Keratinocyte (primary cell): Measurements from ENCODE around the gene AFTPH. TPM values are rescaled to one million over a fixed set of nuclear protein-coding genes. Genes with fewer than 3 reads are reported as not detected.

Experiments used
- DNase-seq: peaks from one replicate; pipeline ENCODE4 v3.0.0-alpha.2; 2011; ENCODE audit warnings: low read depth, missing footprints, low spot score
- FAIRE-seq: peaks from 2 replicates; lab custom pipeline; 2011; peaks lifted over from hg19 to GRCh38; lab: Jason Lieb, UNC
- H2AFZ ChIP-seq: 2 replicates; pipeline ENCODE4 v1.6.0; 2012; ENCODE audit warnings: low read length, control low read depth, inconsistent platforms; ENCODE audit not compliant: control insufficient read depth
- H3K27ac ChIP-seq: 2 replicates; pipeline ENCODE4 v1.5.1; 2011; ENCODE audit warnings: low read length; ENCODE audit not compliant: control insufficient read depth, insufficient read depth
- H3K27me3 ChIP-seq: 3 replicates; pipeline ENCODE4 v1.6.0; 2011; ENCODE audit warnings: low read length; ENCODE audit not compliant: control insufficient read depth, insufficient read depth; ENCODE audit errors: extremely low read depth
- H3K36me3 ChIP-seq, 2 experiments: 2 replicates in 1 of 2; 3 replicates in 1 of 2; pipeline ENCODE4 v1.5.1; 2011; ENCODE audit warnings: low read length in 2 of 2, mild to moderate bottlenecking in 1 of 2; ENCODE audit not compliant: control insufficient read depth in 2 of 2, insufficient read depth in 2 of 2; ENCODE audit errors: extremely low read depth in 1 of 2
- H3K4me1 ChIP-seq: 3 replicates; pipeline ENCODE4 v1.5.1; 2011; ENCODE audit warnings: low read length; ENCODE audit not compliant: control insufficient read depth, insufficient read depth; ENCODE audit errors: extremely low read depth
- H3K4me2 ChIP-seq: 3 replicates; pipeline ENCODE4 v1.6.0; 2011; ENCODE audit warnings: low read depth, low read length; ENCODE audit not compliant: control insufficient read depth, insufficient read depth; ENCODE audit errors: extremely low read depth
- H3K4me3 ChIP-seq, 3 experiments: fragments of 200-600 bp in 1 of 3; sonication (generic) in 1 of 3; 2 replicates in 2 of 3; 3 replicates in 1 of 3; pipeline ENCODE4 v1.5.1; 2011 to 2016; ENCODE audit warnings: low read length in 3 of 3, mild to moderate bottlenecking in 3 of 3, control low read depth in 2 of 3, inconsistent platforms in 1 of 3, low read depth in 1 of 3, mixed read lengths in 1 of 3, mixed run types in 1 of 3, moderate library complexity in 1 of 3; ENCODE audit not compliant: control insufficient read depth in 2 of 3, insufficient read depth in 2 of 3; ENCODE audit errors: extremely low read depth in 1 of 3
- H3K79me2 ChIP-seq: 2 replicates; pipeline ENCODE4 v1.6.0; 2012; ENCODE audit warnings: low read length; ENCODE audit not compliant: control insufficient read depth, insufficient read depth
- H3K9ac ChIP-seq: 3 replicates; pipeline ENCODE4 v1.6.0; 2011; ENCODE audit warnings: low read length; ENCODE audit not compliant: control insufficient read depth, insufficient read depth; ENCODE audit errors: extremely low read depth
- H3K9me1 ChIP-seq: 3 replicates; pipeline ENCODE4 v1.6.0; 2011; ENCODE audit warnings: low read length; ENCODE audit not compliant: control insufficient read depth, insufficient read depth; ENCODE audit errors: extremely low read depth
- H3K9me3 ChIP-seq: 2 replicates; pipeline ENCODE4 v1.5.1; 2012; ENCODE audit warnings: low read depth, low read length; ENCODE audit not compliant: control insufficient read depth
- H4K20me1 ChIP-seq: 3 replicates; pipeline ENCODE4 v1.6.0; 2011; ENCODE audit warnings: low read length; ENCODE audit not compliant: control insufficient read depth, insufficient read depth; ENCODE audit errors: extremely low read depth
- EZH2 ChIP-seq: IDR thresholded peaks from one replicate; pipeline ENCODE4 v1.6.1; 2012; ENCODE audit warnings: inconsistent platforms, mild to moderate bottlenecking, low read length, moderate library complexity
- dilution Hi-C: fragments of 300-500 bp; cut with MboI; formaldehyde crosslinking; loops from one replicate; pipeline ENCODE4 v1.7.0; 2020; ENCODE audit warnings: low sequenced_read_pairs; ENCODE audit not compliant: extremely low pct_ligation_motif_present
- polyA plus RNA-seq, 5 experiments: library from polyadenylated mRNA; depleted of rRNA in 3 of 5; stranded (reverse) in 3 of 5; stranded (forward) in 1 of 5; unstranded in 1 of 5; fragments of >200 nt; gene quantifications; 1 replicate in 1 of 5; 2 replicates in 3 of 5; 3 replicates in 1 of 5; pipeline versions ENCODE4 v1.2.1 to v1.2.3, GENCODE V29; 2011 to 2012; ENCODE audit warnings: missing spikeins in 2 of 5, low read depth in 1 of 5, low replicate concordance in 1 of 5
- TF ChIP-seq, protein P1 (sequence below), 3 experiments: IDR thresholded peaks in 1 of 3; conservative IDR thresholded peaks in 1 of 3; optimal IDR thresholded peaks in 1 of 3; 2 replicates in 2 of 3; 3 replicates in 1 of 3; pipeline versions ENCODE3 to v1.5.1; 2011; ENCODE audit warnings: low read length in 3 of 3, mild to moderate bottlenecking in 3 of 3, moderate library complexity in 2 of 3, control low read depth in 1 of 3, inconsistent platforms in 1 of 3; ENCODE audit not compliant: insufficient read depth in 2 of 3; ENCODE audit errors: extremely low read depth in 1 of 3

AFTPH gene
- polyA plus RNA-seq, 1 donor (not counting 4 experiments of a cell fraction or from before 2014, with no cell fraction given), result 28.3 TPM

DNA sequence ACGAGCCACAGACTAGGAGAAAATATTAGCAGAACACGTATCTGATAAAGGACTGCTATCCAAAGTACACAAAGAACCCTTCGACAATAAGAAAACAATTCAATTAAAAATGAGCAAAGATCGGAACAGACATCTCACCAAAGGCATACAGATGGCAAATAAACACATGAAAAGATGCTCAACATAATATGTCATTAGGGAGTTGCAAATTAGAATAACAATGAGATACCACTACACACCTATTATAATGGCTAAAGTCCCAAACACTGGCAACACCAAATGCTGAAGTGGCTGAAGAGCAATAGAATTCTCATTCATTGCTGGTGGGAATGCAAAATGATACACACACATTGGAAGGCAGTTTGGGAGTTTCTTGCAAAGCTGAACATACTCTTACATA is 96.5 kb downstream of the AFTPH start:
- Histone ChIP-seq H3K4me3 (no peak overlapping the region), H3K9ac (no peak overlapping the region)
- dilution Hi-C loops, result no loop called here

DNA sequence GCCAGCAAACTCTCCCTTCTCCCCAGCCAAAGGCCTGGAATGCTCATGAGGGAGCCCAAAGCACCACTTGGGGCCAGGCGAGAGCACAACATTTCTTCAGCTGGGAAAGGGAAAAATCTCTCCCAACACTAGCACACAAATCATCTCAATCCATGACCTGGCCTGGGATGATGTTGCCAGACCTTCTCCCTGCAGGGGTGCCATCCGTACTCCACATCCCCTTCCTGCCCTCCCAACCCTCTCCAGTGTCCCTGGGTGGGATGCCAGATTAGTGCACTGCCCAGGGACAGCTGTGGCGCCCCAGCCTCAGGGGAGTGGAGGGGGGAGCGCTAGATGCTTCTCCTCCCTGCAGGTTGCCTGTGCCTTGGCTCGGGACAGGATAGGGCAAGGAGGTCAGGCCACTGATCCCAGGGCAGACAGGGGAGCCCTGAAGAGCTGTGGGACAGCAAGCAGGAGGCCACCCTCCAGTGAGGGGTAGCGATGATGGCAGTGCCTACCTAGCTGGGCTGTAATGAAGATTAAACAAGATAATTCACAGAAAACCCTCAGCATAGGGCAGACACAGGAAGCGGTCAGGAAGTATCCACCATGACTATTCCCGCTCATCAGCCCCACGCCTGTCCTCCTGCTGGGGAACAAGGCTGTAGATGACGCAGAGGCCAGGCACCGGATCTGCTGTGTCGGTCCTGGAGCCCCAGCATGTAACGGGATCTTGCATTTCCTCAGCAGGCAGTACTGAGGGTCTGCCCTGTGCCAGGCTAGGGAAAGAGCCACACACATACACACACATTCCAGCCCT is 98.5 kb downstream of the AFTPH start:
- Histone ChIP-seq H2AFZ (no peak overlapping the region), H3K4me2 (no peak overlapping the region), H3K27me3 (no peaks in the 10 kb centered on the region), H4K20me1 (no peaks in the 10 kb centered on the region), H3K36me3 (no peaks in the 10 kb centered on the region), H3K4me3 (no peak overlapping the region), H3K9me3 (no peaks in the 10 kb centered on the region), H3K27ac (no peak overlapping the region), H3K79me2 (no peaks in the 10 kb centered on the region), H3K4me1 (peaks cover 7% of the 10 kb centered on the region), H3K9me1 (no peaks in the 10 kb centered on the region), H3K9ac (no peak overlapping the region)
- dilution Hi-C loops, result no loop called here
- no peak for DNase-seq
- FAIRE-seq, result no peak
- TF ChIP-seq, protein P1, sequence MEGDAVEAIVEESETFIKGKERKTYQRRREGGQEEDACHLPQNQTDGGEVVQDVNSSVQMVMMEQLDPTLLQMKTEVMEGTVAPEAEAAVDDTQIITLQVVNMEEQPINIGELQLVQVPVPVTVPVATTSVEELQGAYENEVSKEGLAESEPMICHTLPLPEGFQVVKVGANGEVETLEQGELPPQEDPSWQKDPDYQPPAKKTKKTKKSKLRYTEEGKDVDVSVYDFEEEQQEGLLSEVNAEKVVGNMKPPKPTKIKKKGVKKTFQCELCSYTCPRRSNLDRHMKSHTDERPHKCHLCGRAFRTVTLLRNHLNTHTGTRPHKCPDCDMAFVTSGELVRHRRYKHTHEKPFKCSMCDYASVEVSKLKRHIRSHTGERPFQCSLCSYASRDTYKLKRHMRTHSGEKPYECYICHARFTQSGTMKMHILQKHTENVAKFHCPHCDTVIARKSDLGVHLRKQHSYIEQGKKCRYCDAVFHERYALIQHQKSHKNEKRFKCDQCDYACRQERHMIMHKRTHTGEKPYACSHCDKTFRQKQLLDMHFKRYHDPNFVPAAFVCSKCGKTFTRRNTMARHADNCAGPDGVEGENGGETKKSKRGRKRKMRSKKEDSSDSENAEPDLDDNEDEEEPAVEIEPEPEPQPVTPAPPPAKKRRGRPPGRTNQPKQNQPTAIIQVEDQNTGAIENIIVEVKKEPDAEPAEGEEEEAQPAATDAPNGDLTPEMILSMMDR (optimal IDR thresholded peaks at IDR 0.05 in 1 of 3, IDR thresholded peaks at IDR 0.05 in 1 of 3, conservative IDR thresholded peaks at IDR 0.05 in 1 of 3; ENCODE audit: extremely low read depth in 1 of 3, insufficient read depth in 2 of 3, low read length in 3 of 3), result no peak
- TF ChIP-seq EZH2, result no peak

More for the DNA sequence above, 96.5 kb downstream of the AFTPH start:
- no peak overlapping the region for H3K4me2 ChIP-seq
- FAIRE-seq, result no peak
- H3K4me1 ChIP-seq, result peaks cover 18% of the 10 kb centered on the region
- H3K36me3 ChIP-seq, result no peaks in the 10 kb centered on the region
- DNase-seq, result no peak
- no peaks in the 10 kb centered on the region for H3K9me3 ChIP-seq
- TF ChIP-seq EZH2, result no peak
- TF ChIP-seq, protein P1 (optimal IDR thresholded peaks at IDR 0.05 in 1 of 3, IDR thresholded peaks at IDR 0.05 in 1 of 3, conservative IDR thresholded peaks at IDR 0.05 in 1 of 3; ENCODE audit: extremely low read depth in 1 of 3, insufficient read depth in 2 of 3, low read length in 3 of 3), result no peak
- H3K27ac ChIP-seq, result no peak overlapping the region
- H3K79me2 ChIP-seq, result no peaks in the 10 kb centered on the region
- H2AFZ ChIP-seq, result no peak overlapping the region
- no peaks in the 10 kb centered on the region for H3K27me3 ChIP-seq
- H4K20me1 ChIP-seq, result no peaks in the 10 kb centered on the region
- H3K9me1 ChIP-seq, result no peaks in the 10 kb centered on the region
